Anterior cingulate cortex (tissue), 58 donors: Measurements from ENCODE around the gene FN1.
A peak's percentile ranks its signal among the peaks of the same experiment; 100 is the strongest.

Experiments
- DNase-seq, 58 donors: peaks; one replicate each; lab custom pipeline; 2025; lab: John Stamatoyannopoulos, UW

FN1 gene

DNA sequence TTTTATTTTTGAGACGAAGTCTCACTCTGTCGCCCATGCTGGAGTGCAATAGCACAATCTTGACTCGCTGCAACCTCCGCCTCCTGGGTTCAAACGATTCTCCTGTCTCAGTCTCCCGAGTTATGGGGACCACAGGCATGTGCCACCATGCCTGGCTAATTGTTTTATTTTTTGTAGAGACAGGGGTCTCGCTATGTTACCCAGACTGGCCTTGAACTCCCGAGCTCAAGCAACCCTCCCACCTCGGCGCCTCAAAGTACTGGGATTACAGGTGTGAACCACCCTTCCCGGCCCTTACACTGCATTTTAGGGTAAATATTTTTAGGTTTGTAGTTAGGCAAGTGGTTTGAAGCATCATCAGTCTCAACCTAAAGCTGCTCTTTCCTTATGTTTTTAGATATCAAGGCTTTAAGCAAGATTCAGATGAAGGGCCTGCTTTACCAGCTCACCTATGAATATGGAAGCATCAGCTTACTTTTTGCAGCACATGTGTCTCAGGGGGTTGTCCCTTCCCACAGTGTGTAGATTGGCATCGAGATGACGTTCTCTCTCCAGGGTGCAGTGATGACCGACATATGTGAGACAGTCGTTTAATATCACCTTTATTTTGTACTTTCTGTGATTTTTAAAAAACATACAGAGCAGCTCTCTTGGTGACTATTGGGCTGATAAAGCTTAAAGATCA, 76.8 kb downstream of the FN1 start:
- no peak for DNase-seq

DNA sequence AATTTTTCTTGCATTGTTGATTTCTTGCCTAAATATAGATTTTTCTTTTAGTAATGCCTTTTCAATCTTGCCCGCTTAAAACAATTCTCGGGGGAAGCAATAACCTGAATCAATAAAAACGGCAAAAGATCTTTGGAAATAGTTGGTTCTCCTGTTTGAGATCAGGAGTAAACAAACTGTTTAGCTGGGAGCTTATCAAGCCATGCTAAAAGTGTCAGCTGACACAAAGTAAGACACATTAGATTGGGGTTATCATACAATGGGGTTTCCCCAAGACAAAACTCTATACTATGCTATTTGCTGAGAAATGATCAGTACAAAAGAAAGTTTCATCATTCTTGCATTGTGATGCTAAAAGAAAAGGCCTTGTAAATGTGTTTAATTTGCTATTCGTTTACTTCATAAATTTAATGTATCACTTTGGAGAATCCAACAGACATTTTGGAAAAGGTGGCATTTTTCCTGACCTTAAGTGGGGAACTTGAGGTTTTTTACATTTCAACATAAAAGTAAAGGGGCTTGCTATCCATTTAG, 77.5 kb downstream of the FN1 start:
- DNase-seq: no peak

DNA sequence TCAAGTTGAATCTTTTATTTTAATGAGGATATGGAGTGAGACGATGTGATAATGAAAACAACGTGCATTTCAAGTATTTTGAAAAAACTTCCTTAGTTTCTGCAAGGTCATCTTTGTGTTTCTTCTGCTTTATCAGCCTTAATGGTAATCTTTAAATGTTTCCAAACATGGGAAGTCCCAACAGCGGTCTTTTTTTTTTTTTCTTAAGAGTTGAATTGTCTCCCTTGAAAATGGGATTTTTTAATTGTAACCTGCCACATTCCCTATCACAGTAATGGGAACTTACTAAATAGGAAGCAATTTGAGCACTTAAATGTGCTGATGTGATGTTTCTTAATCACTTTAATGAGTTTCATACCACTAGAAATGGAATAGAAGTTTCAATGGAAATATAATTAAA, 78.2 kb downstream of the FN1 start:
- DNase-seq: no peak

DNA sequence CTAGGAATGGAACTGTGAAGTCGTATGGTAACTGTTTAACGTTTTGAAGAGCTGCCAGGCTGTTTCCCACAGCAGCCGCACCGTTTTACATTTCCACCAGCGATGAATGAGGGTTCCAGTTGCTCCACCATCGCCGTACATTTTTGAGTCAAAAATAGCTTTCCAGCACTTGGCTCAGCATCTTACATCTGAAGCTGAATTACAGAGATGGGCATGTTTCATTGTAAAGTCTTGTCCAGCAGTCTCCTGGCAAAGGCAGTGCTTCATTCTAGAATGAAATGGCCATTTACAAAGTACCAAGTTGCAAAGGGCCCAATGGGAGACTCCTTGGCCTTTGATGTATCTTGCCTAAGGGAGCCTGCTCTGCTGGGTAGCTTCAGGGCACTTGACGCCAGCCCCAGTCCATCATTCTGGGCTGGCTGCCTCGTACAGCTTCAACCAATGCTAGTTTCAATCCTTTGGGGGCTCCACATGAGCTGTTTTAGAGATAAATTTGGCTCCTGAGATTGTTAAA, 78.9 kb downstream of the FN1 start:
- peak in 5 of 58 donors; percentile 2 to 34 (median 4) for DNase-seq

DNA sequence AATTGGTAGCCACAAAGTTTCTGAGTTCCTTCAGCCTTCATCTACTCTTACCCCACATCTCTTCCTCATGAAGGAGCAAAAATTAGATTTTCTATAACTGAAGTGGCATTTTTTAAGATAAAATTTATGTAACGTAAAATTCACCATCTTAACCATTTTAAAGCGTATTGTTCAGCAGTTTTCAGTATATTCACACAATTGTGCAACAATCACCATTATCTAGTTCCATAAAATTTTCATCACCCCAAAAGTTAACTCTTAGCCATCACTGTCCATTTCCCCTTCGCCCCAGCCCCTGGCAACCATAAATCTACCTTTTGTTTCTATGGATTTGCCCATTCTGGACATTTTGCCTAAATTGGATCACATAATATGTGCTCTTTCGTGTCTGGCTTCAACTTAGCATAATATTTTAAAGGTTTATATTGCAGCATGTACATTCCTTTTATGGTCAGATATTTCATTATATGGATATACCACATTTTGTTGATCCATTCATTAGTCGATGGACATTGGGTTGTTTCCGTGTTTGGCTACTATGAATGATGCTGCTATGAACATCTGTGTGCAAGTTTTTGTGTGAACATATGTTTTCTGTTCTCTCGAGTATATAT, 79.4 kb downstream of the FN1 start:
- no peak for DNase-seq

DNA sequence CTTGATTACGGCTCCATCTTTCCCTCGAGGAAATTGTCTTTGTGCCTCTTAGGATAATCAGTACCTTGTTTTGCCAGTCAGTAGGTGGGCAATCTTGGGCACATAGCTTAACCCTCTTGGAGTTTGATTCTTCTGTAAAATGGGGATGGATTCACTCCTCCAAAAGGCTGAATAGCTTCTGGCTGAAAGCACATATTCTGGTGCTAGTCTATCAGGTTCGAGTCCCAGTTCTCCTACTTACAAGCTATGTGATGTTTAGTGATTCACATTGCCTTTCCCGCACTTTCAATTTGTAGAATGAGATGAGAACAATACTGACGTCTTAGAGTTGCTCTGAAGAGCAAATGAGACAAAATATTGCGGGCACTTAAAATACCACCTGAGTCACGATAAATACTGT, 80.1 kb downstream of the FN1 start:
- no peak for DNase-seq

DNA sequence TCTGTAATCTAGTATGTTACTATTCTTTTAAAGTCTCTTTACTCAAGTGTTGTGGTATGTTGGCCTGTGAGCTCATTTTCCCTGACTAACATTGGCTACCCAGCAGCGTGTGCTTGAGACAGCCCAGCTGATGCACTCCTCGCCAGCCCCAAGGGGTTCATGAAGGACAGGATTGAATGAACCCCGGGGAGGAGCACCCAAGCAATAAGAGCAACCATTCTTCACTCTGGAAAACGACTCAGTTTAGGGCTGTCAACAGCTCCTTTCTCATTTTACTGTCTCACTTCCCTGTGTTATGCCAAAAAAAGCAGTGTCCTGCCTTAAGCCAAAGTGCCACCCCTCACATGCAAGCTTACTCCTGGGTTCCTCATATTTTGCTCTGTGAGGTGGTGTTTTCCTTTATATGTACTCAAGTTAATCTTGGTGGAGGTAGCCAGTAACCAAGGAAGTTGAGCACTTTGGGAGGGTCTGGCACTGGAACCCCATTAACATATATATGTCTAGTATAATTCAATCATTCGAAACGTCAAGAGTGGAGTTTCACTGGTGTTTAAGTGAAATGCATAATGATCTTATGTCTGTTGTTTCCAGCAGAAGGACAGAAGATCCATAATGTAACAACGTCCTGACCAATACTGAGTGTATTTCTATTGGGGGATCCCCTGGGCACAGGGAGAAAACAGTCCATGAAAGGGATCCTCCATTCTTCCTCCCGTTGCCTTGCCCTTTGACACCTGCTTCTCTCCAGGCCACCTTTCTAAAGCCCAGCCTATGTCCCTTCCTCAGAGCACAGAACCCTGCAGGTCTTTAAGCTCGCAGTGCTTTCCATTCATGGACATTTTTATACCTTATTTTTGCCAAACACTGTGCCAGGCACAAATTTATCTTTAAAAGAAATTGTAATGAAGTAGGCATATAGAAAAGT, 80.8 kb downstream of the FN1 start:
- no peak for DNase-seq

DNA sequence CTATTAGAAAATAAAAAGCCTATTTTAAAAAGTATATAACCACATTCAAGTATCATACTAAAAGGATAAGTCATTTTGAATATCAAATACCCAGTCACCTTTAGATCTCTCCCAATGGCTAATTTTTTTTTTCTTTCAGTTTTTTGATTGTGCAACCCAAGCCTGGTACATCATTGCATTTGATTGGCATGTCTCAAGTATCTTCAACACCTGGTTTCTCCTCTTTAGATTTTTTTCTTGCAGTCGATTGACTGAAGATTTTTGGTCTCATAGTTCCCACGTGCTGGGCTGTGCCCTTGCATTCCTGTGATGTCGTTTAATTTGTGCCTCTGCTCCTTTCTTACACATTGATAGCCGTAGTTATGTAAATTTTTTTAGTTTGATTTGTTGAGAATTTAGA, 83.3 kb downstream of the FN1 start:
- DNase-seq: no peak

DNA sequence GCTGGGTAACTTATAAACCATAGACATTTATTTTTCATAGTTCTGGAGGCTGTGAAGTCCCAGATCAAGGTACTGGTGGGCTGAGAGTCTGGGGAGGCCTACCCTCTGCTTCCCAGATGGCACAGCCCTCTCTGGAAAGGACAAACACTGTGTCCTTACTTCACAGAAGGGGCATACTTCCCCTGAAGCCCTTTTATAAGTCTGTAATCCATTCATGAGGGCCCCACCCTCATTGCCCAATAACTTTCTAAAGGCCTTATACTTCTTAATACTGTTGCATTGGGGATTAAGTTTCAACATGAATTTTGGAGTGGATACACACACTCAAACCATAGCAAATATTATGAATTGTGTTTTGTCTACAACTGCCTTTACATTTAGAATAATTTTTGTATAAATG, 88.0 kb downstream of the FN1 start:
- DNase-seq: no peak

DNA sequence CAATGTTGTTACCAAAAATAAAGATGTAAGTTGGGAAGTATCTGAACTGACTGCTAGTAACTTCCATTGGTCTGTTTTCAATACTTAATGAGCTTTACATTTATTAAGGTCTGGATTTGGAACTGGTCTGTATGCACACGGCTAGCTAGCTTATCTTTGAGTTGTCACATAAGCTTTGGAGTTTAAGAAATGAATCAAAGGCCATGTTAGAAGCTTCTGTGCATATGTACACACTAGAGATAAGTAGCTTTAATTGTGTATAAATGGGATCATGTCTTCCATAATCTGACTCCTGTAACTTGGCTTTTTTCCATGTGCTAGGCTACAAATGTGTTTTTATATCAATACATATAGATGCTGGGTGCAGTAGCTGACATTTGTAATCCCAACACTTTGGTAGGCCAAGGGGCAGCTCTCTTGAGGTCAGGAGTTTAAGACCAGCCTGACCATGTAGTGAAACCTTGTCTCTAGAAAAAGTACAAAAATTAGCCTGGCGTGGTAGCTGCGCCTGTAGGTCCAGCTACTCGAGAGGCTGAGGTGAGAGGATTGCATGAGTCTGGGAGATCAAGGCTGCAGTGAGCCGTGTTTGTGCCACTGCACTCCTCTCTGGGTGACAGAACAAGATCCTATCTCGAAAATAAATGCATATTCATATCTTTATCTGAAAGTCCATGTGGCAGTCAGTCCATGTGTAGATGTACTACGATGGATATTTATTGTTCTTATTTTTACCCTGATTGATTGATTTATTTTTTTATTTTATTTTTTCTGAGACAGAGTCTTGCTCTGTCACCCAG, 96.8 kb downstream of the FN1 start:
- DNase-seq: no peak

DNA sequence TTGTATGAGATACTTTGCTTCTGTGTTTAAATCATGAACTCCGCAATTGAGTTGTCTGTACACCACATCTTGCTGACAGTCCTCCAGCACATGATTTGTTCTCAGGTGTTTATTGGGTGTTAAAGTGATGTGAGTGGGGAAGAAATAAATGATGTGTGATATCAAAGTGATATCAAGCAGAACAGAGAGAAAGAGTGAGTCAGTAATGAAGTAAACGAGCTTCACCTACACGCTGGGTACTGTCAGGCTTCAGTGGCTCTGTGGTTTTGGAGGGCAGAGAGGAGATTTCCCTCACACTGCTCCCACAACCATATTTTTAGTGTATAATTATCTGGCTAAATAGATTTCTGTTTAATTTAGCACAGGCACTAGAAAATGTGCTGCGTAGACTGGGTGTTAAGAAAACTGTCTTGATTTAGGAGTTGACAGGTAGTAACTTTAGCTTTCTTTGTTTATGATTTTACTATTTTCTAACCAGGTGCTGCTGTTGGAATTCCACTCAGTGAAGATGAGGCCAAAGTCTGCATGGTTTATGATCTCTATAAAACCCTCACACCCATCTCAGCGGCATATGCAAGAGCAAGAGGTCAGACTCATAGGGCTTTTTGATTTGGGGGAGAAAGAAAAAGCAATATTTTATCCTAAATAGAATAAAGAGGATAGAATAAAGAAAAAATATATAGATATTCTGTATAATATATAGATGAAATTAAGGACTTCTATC, 102.8 kb downstream of the FN1 start:
- DNase-seq: no peak

DNA sequence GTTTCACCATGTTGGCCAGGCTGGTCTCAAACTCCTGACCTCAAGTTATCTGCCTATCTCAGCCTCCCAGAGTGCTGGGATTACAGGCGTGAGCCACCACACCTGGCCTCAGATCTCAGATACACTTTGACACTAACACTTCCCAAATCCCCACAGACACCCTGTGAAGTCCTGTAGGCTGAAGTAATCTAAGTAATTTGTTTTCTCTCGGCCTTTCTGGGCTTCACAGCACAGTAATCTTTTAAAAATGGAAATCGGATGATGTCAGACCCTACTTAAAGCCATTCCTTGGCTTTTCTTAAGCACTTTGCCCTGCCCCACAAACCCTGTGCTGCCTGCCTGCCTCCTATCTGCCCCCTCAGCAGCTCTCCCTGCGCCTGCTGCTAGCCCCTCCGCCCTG, 107.8 kb downstream of the FN1 start:
- DNase-seq: no peak

DNA sequence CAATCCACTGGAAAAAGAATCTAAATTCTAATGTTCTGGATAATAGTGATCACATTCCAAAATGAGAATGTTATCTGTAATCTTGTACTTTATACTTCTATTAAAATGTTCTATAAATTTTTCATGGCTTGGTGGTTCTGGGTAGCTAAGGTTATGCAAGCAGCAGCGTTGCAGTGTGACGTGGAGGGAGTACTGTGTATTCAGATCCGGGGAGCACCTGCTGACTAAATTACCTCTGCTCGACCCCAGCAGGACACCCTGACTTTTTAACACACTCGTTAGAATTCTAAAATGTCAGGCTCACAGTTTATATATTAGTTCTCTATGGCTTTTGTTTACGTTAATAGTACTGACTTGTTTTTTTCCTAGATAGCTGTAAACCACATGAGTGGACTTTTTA, 111.1 kb downstream of the FN1 start:
- no peak for DNase-seq

DNA sequence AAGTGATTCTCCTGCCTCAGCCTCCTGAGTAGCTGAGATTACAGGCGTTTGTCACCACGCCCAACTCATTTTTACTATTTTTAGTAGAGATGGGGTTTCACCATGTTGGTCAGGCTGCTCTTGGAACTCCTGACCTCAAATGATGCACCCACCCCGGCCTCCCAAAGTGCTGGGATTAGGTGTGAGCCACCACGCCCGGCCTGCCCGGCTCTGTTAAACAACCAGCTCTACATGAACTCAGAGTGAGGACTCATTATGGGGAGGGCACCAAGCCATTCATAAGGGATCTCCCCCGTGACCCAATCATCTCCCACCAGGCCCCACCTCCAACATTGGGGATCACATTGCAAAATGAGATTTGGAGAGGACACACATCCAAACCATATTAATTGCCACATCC, 115.2 kb downstream of the FN1 start:
- DNase-seq: no peak

DNA sequence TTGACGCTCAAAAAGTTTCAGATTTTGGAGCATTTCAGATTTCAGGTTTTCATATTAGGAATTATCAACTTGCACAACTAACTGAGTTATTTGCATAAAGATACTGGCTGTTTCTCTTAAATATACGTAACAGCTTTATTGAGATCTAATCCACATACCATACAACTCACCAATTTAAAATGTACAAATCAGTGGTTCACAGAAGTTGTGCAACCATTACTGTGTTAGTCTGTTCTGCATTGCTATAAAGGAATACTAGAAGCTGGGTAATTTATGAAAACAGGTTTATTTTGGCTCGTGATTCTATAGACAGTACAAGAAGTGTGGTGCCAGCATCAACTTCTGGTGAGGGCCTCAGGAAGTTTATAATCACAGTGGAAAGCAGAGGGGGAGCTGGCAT, 115.8 kb downstream of the FN1 start:
- DNase-seq: no peak

DNA sequence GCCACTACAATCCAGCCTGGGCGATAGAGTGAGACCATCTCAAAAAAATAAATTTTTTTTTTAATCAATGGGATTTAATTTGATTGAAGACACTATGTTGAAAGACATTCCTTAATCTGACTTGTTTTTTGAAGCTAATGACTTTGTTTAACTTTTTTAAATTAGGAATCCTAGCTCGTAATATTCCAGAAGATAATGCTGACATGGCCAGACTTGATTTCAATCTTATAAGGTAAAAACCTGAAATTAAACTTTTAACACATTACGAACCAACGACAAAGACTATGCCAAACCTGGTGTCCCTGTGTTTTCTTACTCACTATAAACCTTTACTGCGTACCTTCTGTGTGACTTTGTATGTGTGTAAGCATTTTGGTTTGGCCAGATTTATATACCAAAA, 116.4 kb downstream of the FN1 start:
- no peak for DNase-seq

DNA sequence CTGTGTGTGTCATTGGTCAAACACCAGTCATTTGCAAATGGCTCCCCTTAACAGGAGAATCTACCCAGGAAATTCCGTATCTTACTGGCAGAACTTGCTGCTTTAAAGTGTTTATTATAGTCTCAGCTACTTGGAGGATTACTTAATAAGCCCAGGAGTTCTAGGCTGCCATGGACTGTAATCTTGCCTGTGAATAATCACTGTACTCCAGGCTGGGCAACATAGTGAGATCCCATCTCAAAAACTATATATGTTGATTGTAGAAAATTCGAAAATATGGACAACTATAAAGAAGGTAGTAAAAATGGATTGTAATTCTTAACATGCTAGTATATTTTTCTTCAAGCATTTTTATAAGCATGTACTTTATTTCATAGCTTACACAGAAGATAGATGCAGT, 119.5 kb downstream of the FN1 start:
- DNase-seq: no peak

DNA sequence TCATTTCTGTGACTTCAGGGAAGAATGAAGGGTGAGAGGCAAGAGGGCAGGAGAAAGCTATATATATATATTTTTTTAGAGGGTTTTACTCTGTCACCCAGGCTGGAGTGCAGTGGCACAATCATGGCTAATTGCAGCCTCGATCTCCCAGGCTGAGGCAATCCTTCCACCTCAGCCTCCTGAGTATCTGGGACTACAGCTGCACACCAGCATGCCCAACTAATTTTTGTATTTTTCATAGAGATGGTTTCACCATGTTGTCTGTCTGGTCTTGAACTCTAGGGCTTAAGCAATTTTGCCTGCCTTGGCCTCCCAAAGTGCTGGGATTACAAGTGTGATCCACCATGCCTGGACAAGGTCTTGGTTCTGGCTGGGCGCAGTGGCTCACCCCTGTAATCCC, 120.6 kb downstream of the FN1 start:
- DNase-seq: no peak

DNA sequence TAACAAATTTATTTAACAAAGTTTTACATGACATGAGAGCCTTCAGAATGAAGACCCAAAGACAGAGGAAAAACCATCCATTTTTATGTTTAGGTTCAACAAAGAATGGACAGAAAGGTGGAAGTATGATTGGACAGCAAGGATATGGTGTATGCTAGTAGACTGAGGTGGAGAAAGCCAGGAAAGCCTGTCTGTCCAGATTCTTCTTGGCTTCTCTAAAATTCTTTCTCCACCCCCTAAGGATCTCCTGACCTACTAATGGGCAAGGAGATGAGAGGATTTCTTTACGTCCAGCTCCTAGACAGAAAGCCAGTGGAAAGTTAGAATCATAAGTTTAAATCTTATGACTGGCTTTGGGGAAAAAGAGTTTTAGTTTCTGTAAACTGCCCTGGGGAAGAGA, 121.0 kb downstream of the FN1 start:
- DNase-seq: no peak

DNA sequence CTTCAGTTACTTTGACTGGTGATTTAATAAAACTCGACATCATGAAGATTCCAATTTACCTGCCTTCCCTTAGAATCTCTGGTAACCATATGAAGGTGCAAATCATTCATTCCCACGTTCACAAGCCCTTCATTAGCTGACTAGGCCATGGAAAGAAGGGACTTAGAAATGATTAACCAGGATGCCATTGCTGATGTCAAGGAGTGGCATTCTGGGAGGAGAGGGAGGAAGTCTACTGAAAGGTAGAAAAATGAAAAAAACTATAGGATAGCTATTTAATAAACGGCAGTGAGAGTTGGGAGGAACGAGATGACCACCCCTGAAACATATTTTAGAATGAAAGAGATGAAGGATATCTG, 122.6 kb downstream of the FN1 start:
- DNase-seq: no peak
